Measurements from ENCODE around the gene PDLIM4. TPM values are rescaled to one million over a fixed set of nuclear protein-coding genes. Genes with fewer than 3 reads are reported as not detected.
A peak's percentile ranks its signal among the peaks of the same experiment; 100 is the strongest.

The PDLIM4 gene
- polyA plus RNA-seq, 2 of the 4 experiments (the other 2 are of a cell fraction) = 0.09 TPM; not detected in 1

- DNase-seq (ENCODE audit: low read depth in 1 of 2, low spot score in 1 of 2) = peak; percentile 43 to 57
- no peak for FAIRE-seq
- Histone ChIP-seq H3K4me3 (no peak overlapping the region), H3K4me2 (no peak overlapping the region), H3K27ac (no peak overlapping the region), H3K4me1 (no peaks in the 10 kb centered on the region), H3K9me3 (no peaks in the 10 kb centered on the region)
- CTCF ChIA-PET = interaction anchor here (0.9 to 3.2 kb wide), 4 partner anchors 9 to 83 kb away, joined by 3 to 26 read pairs (median 4); no protein-coding TSS in a partner anchor
- WGBS (ENCODE audit: missing lambda C conversion rate) = 49% methylated on average over 5 of the region's 5 CpGs
- ATAC-seq = peak; percentile 48 to 87; a peak in 4 of 6 replicates
- TF ChIP-seq CTCF (IDR thresholded peaks at IDR 0.05) (peak; percentile 21; the same call in 2 of the 3 replicates), ZFP36 (IDR thresholded peaks at IDR 0.05; ENCODE audit: borderline replicate concordance, partially characterized antibody) (no peak), RAD21 (conservative IDR thresholded peaks at IDR 0.05 in 1 of 2, IDR thresholded peaks at IDR 0.05 in 1 of 2) (peak in 1 of 2 experiments; percentile 32; a peak in 1 of 5 replicates), NPAS2 (CRISPR knock-in tag; IDR thresholded peaks at IDR 0.05; ENCODE audit: borderline replicate concordance) (no peak), MAFK (IDR thresholded peaks at IDR 0.05; ENCODE audit: partially characterized antibody) (peak; percentile 48)
- POLR2A ChIA-PET = interaction anchor here (1.0 kb wide), 1 partner anchor 10 kb away, joined by 3 read pairs; no protein-coding TSS in a partner anchor
These were observed 26.0 kb downstream of the PDLIM4 start for GRCh38 chr5:132283423-132284043.

GRCh38 chr5:132289097-132289496, 31.6 kb downstream of the PDLIM4 start:
- FAIRE-seq = no peak
- Histone ChIP-seq H3K9me3 (no peaks in the 10 kb centered on the region), H3K4me3 (no peak overlapping the region), H3K4me1 (peaks cover 11% of the 10 kb centered on the region), H3K27ac (no peak overlapping the region), H3K4me2 (no peak overlapping the region)
- no peak for DNase-seq (ENCODE audit: low read depth in 1 of 2, low spot score in 1 of 2)
- 92% methylated on average over 3 of the region's 3 CpGs for WGBS (ENCODE audit: missing lambda C conversion rate)
- TF ChIP-seq EHMT2 (IDR thresholded peaks at IDR 0.05; ENCODE audit: low read depth) (no peak), HMGXB4 (CRISPR knock-in tag; IDR thresholded peaks at IDR 0.05; ENCODE audit: borderline replicate concordance) (no peak), CHD4 (IDR thresholded peaks at IDR 0.05; ENCODE audit: borderline replicate concordance) (no peak), BHLHE40 (IDR thresholded peaks at IDR 0.05; ENCODE audit: low read depth, low read length) (no peak), HOXB5 (CRISPR knock-in tag; IDR thresholded peaks at IDR 0.05) (no peak)
- no peak for ATAC-seq
- POLR2A ChIA-PET = no interaction called here
- CTCF ChIA-PET = interaction anchor here (1.3 to 4.9 kb wide), 2 partner anchors 17 to 51 kb away, joined by 6 to 27 read pairs; no protein-coding TSS in a partner anchor

GRCh38 chr5:132291026-132291425, 33.5 kb downstream of the PDLIM4 start:
- POLR2A ChIA-PET = no interaction called here
- FAIRE-seq (no peak), DNase-seq (ENCODE audit: low read depth in 1 of 2, low spot score in 1 of 2) (no peak), ATAC-seq (no peak)
- CTCF ChIA-PET = interaction anchor here (0.6 to 1.6 kb wide), 7 partner anchors 8 to 390 kb away, joined by 3 to 13 read pairs (median 4); no protein-coding TSS in a partner anchor
- H3K4me2 ChIP-seq = no peak overlapping the region
- WGBS (ENCODE audit: missing lambda C conversion rate) = 82% methylated on average over 2 of the region's 2 CpGs
- H3K4me3 ChIP-seq = no peak overlapping the region
- peaks cover 19% of the 10 kb centered on the region for H3K4me1 ChIP-seq
- H3K9me3 ChIP-seq = no peaks in the 10 kb centered on the region
- no peak overlapping the region for H3K27ac ChIP-seq
- no peak for TF ChIP-seq JUN (IDR thresholded peaks at IDR 0.05)

All from A549 (cell line).